K562 (cell line): Measurements from ENCODE around the gene CACNA2D3. TPM values are rescaled to one million over a fixed set of nuclear protein-coding genes. Genes with fewer than 3 reads are reported as not detected.

Experiments
- ATAC-seq: fragments of 200-7000 bp; cut with Tn5 transposase; 3 replicates; pipeline ENCODE4 v1.9.1; 2020; ENCODE audit warnings: moderate library complexity
- BruUV-seq: library from RNA; stranded (reverse); fragments of 400-500 nt; replicated peaks from 2 replicates; lab custom pipeline; 2021; lab: Mats Ljungman, UMichigan
- CTCF ChIA-PET: fragments of 300-600 bp; formaldehyde crosslinking; extraction: SDS; loops from one replicate; lab custom pipeline; 2021; ENCODE audit warnings: low intra/inter-chr PET ratio; lab: Yijun Ruan, JAX
- POLR2A ChIA-PET: fragments of 300-600, 350-650 bp; sonication (Branson Sonifier 250); formaldehyde crosslinking; extraction: SDS; loops from one replicate; lab custom pipeline; 2021; ENCODE audit warnings: antibody characterized with exemption, inconsistent platforms; lab: Yijun Ruan, JAX
- DNase-seq, 4 experiments: peaks; one replicate each; pipeline versions ENCODE4 v3.0.0 to v3.0.0-alpha.2; 2011 to 2018; ENCODE audit warnings: low spot score in 3 of 4, mixed read lengths in 3 of 4; ENCODE audit errors: extremely low read depth in 1 of 4
- FAIRE-seq: peaks from 2 replicates; lab custom pipeline; 2011; peaks lifted over from hg19 to GRCh38; lab: Jason Lieb, UNC
- H2AFZ ChIP-seq: 2 replicates; pipeline ENCODE4 v1.6.0; 2011; ENCODE audit warnings: low read depth, low read length, control low read depth, inconsistent platforms
- H3K27ac ChIP-seq: fragments of 200-600 bp; 3 replicates; pipeline ENCODE4 v1.8.0; 2011; ENCODE audit warnings: low read depth, mild to moderate bottlenecking, control low read depth, inconsistent platforms, low read length, moderate library complexity, mixed read lengths; ENCODE audit errors: extremely low read depth
- H3K27me3 ChIP-seq, 2 experiments: fragments of 300-600 bp in 1 of 2; 2 replicates in 1 of 2; 3 replicates in 1 of 2; pipeline versions ENCODE4 v1.6.0 to v1.8.0; 2011; ENCODE audit warnings: inconsistent platforms in 2 of 2, low read length in 2 of 2, mild to moderate bottlenecking in 1 of 2, mixed read lengths in 1 of 2, moderate library complexity in 1 of 2; ENCODE audit not compliant: control insufficient read depth in 2 of 2, insufficient read depth in 2 of 2
- H3K36me3 ChIP-seq: fragments of 300-600 bp; 3 replicates; pipeline ENCODE4 v1.8.0; 2011; ENCODE audit warnings: mild to moderate bottlenecking, low read length, inconsistent platforms; ENCODE audit not compliant: control insufficient read depth, insufficient read depth
- H3K4me1 ChIP-seq, 2 experiments: fragments of 200-600 bp in 1 of 2; replicated peaks in 1 of 2; 2 replicates in 1 of 2; 3 replicates in 1 of 2; pipeline versions ENCODE4 v1.5.1 to v1.8.0; 2011; ENCODE audit warnings: inconsistent platforms in 2 of 2, low read length in 2 of 2, mild to moderate bottlenecking in 1 of 2, mixed read lengths in 1 of 2, moderate library complexity in 1 of 2; ENCODE audit not compliant: control insufficient read depth in 2 of 2, insufficient read depth in 2 of 2
- H3K4me2 ChIP-seq: 2 replicates; pipeline ENCODE4 v1.6.1; 2011; ENCODE audit warnings: low read length, control low read depth, inconsistent platforms, mixed read lengths; ENCODE audit not compliant: insufficient read depth
- H3K4me3 ChIP-seq: fragments of 200-600 bp; sonication (generic), shearing (Covaris generic); 2 replicates; pipeline ENCODE4 v1.5.1; 2016; ENCODE audit warnings: control low read depth, inconsistent platforms
- H3K79me2 ChIP-seq: fragments of 200-600 bp; 3 replicates; pipeline ENCODE4 v1.8.0; 2011; ENCODE audit warnings: low read length, inconsistent platforms; ENCODE audit not compliant: control insufficient read depth, insufficient read depth
- H3K9ac ChIP-seq, 2 experiments: 2 replicates each; pipeline versions ENCODE4 v1.6.0 to v1.6.1; 2011; ENCODE audit warnings: low read depth in 2 of 2, low read length in 2 of 2, control low read depth in 1 of 2, inconsistent platforms in 1 of 2, mild to moderate bottlenecking in 1 of 2, mixed read lengths in 1 of 2; ENCODE audit not compliant: insufficient read depth in 1 of 2
- H3K9me1 ChIP-seq: one replicate; pipeline ENCODE4 v1.6.0; 2011; ENCODE audit warnings: inconsistent platforms, mild to moderate bottlenecking, low read length, moderate library complexity; ENCODE audit not compliant: control insufficient read depth, insufficient read depth
- H3K9me3 ChIP-seq: replicated peaks from 2 replicates; pipeline ENCODE4 v1.5.1; 2011; ENCODE audit warnings: low read depth, low read length, inconsistent platforms; ENCODE audit not compliant: control insufficient read depth, insufficient read depth
- H4K20me1 ChIP-seq: replicated peaks from 2 replicates; pipeline ENCODE4 v1.6.1; 2011; ENCODE audit warnings: low read length, inconsistent platforms, mixed read lengths; ENCODE audit not compliant: control insufficient read depth, insufficient read depth
- CBFB ChIP-seq: sonication (generic); formaldehyde crosslinking; IDR thresholded peaks from 2 replicates; pipeline ENCODE4 v1.4.0; 2020; ENCODE audit warnings: mild to moderate bottlenecking, missing genetic modification reagents
- E2F8 ChIP-seq: fragments of 450-650 bp; IDR thresholded peaks from 2 replicates; pipeline ENCODE4 v1.7.1; 2018; ENCODE audit warnings: mild to moderate bottlenecking, low read depth; ENCODE audit not compliant: partially characterized antibody
- HNRNPK ChIP-seq: fragments of 200-400 bp; formaldehyde crosslinking; IDR thresholded peaks from one replicate; pipeline ENCODE4 v1.6.1; 2018; ENCODE audit warnings: mild to moderate bottlenecking, low read depth, low read length; ENCODE audit not compliant: poor library complexity, severe bottlenecking
- HSF4 ChIP-seq: fragments of 250-450 bp; sonication (Bioruptor Pico); IDR thresholded peaks from 2 replicates; pipeline ENCODE4 v2.1.2; 2022; ENCODE audit warnings: mild to moderate bottlenecking, moderate library complexity, borderline replicate concordance
- ID3 ChIP-seq, 2 experiments: fragments of 250-450 bp in 1 of 2; fragments of 450-650 bp in 1 of 2; sonication (Bioruptor Pico) in 1 of 2; IDR thresholded peaks; 2 replicates each; pipeline versions ENCODE4 v1.6.1 to v1.8.0; 2016 to 2021; ENCODE audit warnings: mild to moderate bottlenecking in 2 of 2, moderate library complexity in 2 of 2, missing compliant biosample characterization in 1 of 2, missing genetic modification characterization in 1 of 2
- JUND ChIP-seq, 2 experiments: IDR thresholded peaks; 2 replicates in 1 of 2; 3 replicates in 1 of 2; pipeline ENCODE4 v1.6.1; 2011; ENCODE audit warnings: borderline replicate concordance in 2 of 2, low read depth in 2 of 2, low read length in 2 of 2, improper control_type of control experiment in 1 of 2, missing biosample characterization in 1 of 2, missing genetic modification characterization in 1 of 2, missing genetic modification reagents in 1 of 2
- NR1H2 ChIP-seq: sonication (generic); formaldehyde crosslinking; IDR thresholded peaks from 2 replicates; pipeline ENCODE4 v1.4.0; 2020; ENCODE audit warnings: mild to moderate bottlenecking, missing genetic modification reagents
- NR3C1 ChIP-seq: sonication (generic); formaldehyde crosslinking; IDR thresholded peaks from 2 replicates; pipeline ENCODE4 v1.8.1; 2022; ENCODE audit warnings: missing genetic modification reagents
- SMARCB1 ChIP-seq: IDR thresholded peaks from 2 replicates; pipeline ENCODE4 v1.6.1; 2011; ENCODE audit warnings: improper control_type of control experiment, low read depth; ENCODE audit not compliant: insufficient read length
- TBL1XR1 ChIP-seq, 2 experiments: IDR thresholded peaks; 2 replicates each; pipeline ENCODE4 v1.6.1; 2012; ENCODE audit warnings: improper control_type of control experiment in 2 of 2, low read length in 2 of 2, mild to moderate bottlenecking in 1 of 2
- XRCC3 ChIP-seq: fragments of 450-650 bp; IDR thresholded peaks from 2 replicates; pipeline ENCODE4 v1.6.1; 2017; ENCODE audit warnings: mild to moderate bottlenecking, moderate library complexity
- ZC3H4 ChIP-seq: sonication (generic); formaldehyde crosslinking; IDR thresholded peaks from 2 replicates; pipeline ENCODE4 v1.9.0; 2021; ENCODE audit warnings: missing genetic modification reagents, borderline replicate concordance
- WGBS: fragments of 100-300 bp; shearing (Covaris generic); methylation state at CpG from one replicate; pipeline ENCODE4 v1.1.6; 2016; ENCODE audit warnings: low coverage, mixed read lengths; ENCODE audit not compliant: insufficient coverage; ENCODE audit errors: missing lambda C conversion rate; 5-methylcytosine and 5-hydroxymethylcytosine counted together
- in situ Hi-C: fragments of 300-500 bp; cut with MboI; formaldehyde crosslinking; loops from 4 replicates; pipeline ENCODE4 v1.15.0; 2018; ENCODE audit warnings: inconsistent platforms, mixed read lengths
- intact Hi-C: fragments of 100-400 bp; cut with micrococcal nuclease; formaldehyde crosslinking; loops from 2 replicates; pipeline ENCODE4 v1.14.2; 2022
- polyA plus RNA-seq, 8 experiments: library from polyadenylated mRNA; depleted of rRNA in 4 of 8; stranded (reverse) in 5 of 8; unstranded in 3 of 8; fragments of >200 nt; fragmentation: Nextera tagmentation in 2 of 8; fragmentation: Illumina TruSeq in 1 of 8; extraction: Ambion mirVana in 2 of 8; extraction: Trizol in 1 of 8; gene quantifications; 2 replicates each; pipeline versions ENCODE4 v1.2.1 to v1.2.3, GENCODE V29; 2011 to 2014; ENCODE audit warnings: inconsistent platforms in 1 of 8, missing spikeins in 1 of 8
- total RNA-seq, 7 experiments: library from RNA; depleted of rRNA in 6 of 7; stranded (reverse); fragments of >200 nt in 6 of 7; fragmentation: Illumina TruSeq in 2 of 7; extraction: Trizol in 2 of 7; gene quantifications; 2 replicates each; pipeline versions ENCODE4 v1.2.1 to v1.2.3, GENCODE V29; 2011 to 2021; ENCODE audit warnings: low replicate concordance in 1 of 7

CACNA2D3 gene
- total and polyA plus RNA-seq, 9 of the 15 experiments (the other 6 are each of a cell fraction or from before 2014, with no cell fraction given) = 0.01 TPM; not detected in 8

GRCh38 chr3:54240309-54240708 is 118.0 kb downstream of the CACNA2D3 start:
- Histone ChIP-seq H3K4me3 (no peak overlapping the region), H3K79me2 (no peaks in the 10 kb centered on the region), H3K4me1 (no peaks in the 10 kb centered on the region), H3K27ac (no peak overlapping the region), H4K20me1 (no peaks in the 10 kb centered on the region), H3K9ac (no peak overlapping the region), H3K27me3 (no peaks in the 10 kb centered on the region; a peak in 2 of 5 replicates), H3K9me1 (no peaks in the 10 kb centered on the region), H2AFZ (no peak overlapping the region), H3K4me2 (no peak overlapping the region), H3K9me3 (no peaks in the 10 kb centered on the region), H3K36me3 (no peaks in the 10 kb centered on the region)
- ChIA-PET CTCF (no interaction called here), POLR2A (no interaction called here)
- WGBS = 2% methylated on average over 4 of the region's 4 CpGs
- in situ Hi-C loops = no loop called here
- BruUV-seq = no TSS peak
- intact Hi-C loops = no loop called here
- FAIRE-seq (no peak), DNase-seq (no peak), ATAC-seq (no peak)
- no peak for TF ChIP-seq HNRNPK
- no peak for TF ChIP-seq SMARCB1
- TF ChIP-seq ID3 (CRISPR knock-in tag; IDR thresholded peaks at IDR 0.05) = no peak
- TF ChIP-seq ID3 (tag; IDR thresholded peaks at IDR 0.05) = no peak
- no peak for TF ChIP-seq XRCC3
- no peak for TF ChIP-seq E2F8
- TF ChIP-seq CBFB (CRISPR knock-in tag) = no peak
- no peak for TF ChIP-seq ZC3H4 (CRISPR knock-in tag)
- TF ChIP-seq NR1H2 (CRISPR knock-in tag) = no peak
- TF ChIP-seq HSF4 (CRISPR knock-in tag) = no peak
- TF ChIP-seq NR3C1 (CRISPR knock-in tag) = no peak
- no peak for TF ChIP-seq JUND (IDR thresholded peaks at IDR 0.05; ENCODE audit: borderline replicate concordance, low read depth, low read length)
- TF ChIP-seq JUND (tag; IDR thresholded peaks at IDR 0.05; ENCODE audit: borderline replicate concordance, low read depth, low read length) = no peak
- TF ChIP-seq TBL1XR1 (IDR thresholded peaks at IDR 0.05; ENCODE audit: low read length in 2 of 2) = no peak
